Ureter (tissue), 1 donor: ENCODE results near the gene SPAG4. TPM values are rescaled to one million over a fixed set of nuclear protein-coding genes. Genes with fewer than 3 reads are reported as not detected.
A peak's percentile ranks its signal among the peaks of the same experiment; 100 is the strongest.

Experiments
- DNase-seq: peaks from one replicate; pipeline ENCODE4 v3.0.0-alpha.2; 2020; ENCODE audit warnings: low spot score
- total RNA-seq: library from RNA; stranded (reverse); gene quantifications from one replicate; pipeline ENCODE4 v1.2.4, GENCODE V29; 2023
- donor health status: DM: yes; HTN: yes; CAD: no.

Gene SPAG4
- total RNA-seq, 1 donor from 2014 or later, result 18.4 TPM

DNA sequence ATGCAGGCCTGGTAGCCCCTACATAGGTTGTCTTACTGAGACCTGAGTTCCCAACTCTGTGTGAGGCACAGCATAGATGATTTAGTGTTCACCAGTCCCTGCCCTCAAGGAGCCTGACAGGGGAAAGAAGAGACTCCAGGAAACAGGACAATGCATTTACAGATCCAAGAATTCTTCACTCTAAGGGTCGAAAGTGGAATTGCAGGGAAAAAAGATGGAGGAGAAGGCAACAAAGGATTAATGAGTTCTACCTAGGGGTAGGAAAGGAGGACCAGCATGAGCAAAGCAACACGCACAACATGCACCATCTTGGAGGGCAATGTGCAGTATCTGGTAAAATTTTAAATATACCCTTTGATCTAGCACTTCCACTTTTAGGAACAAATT, 5.9 kb downstream of the SPAG4 start:
- no peak for DNase-seq

DNA sequence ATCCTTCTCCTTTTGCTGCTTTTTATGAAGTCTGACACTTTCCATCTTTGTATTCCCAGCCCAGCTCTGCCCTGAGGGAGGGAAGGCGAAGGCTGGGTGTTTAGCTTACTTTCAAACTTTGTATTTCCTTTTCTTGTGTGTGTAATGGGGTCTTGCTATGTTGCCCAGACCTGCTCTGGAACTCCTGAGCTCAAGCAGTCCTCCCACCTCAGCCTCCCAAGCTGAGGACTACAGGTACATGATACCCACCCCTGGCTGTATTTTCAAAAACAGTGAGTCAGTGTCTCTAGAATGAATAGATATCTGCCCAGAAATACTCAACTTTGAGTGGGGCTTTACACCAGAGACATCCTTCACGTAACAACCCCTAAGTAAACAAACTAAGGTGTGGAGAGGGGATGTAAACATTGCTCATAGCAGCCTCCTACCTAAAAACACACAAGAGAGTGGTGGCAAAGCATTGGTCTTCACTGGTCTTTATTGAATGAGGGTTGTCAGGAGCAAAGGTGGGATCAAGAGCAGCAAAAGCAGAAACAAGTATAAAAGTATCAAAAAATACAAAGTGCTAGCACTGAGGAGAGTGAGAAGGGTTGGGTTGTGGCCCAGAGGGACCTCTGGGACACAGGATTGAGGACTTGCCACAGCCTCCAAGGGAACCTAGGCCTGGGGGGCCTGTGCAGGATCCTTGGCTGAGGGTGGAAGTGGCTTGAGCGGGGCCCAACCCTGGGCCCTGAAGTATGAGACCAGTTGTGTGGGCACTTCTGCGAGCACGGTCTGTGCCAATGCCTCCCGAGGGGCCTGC, 10.2 kb downstream of the SPAG4 start:
- DNase-seq, result no peak

DNA sequence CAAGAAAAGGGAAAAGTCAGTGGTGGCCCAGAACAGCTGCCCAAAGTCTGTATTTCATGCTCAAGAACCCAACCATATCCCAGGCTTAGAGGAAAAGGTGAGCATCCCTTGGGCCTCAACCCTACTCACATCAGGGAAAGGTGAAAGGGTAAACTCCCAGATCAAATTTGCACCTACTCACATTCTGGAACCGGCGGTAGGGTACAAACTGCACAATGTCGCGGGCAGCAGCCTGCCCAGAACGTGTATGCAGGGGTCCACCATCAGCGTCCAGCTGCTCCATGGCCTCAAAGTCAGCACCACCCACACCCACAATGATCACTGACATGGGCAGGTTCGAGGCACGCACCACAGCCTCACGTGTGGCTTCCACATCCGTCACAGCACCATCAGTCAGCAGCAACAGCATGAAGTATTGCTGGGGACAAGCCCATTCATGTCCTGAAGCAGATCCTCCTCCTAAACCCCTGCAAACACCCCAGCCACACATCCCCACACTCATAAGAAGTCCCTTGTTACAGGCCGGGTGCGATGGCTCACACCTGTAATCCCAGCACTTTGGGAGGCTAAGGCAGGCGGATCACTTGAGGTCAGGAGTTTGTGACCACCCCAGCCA, 10.9 kb downstream of the SPAG4 start:
- DNase-seq, result no peak

DNA sequence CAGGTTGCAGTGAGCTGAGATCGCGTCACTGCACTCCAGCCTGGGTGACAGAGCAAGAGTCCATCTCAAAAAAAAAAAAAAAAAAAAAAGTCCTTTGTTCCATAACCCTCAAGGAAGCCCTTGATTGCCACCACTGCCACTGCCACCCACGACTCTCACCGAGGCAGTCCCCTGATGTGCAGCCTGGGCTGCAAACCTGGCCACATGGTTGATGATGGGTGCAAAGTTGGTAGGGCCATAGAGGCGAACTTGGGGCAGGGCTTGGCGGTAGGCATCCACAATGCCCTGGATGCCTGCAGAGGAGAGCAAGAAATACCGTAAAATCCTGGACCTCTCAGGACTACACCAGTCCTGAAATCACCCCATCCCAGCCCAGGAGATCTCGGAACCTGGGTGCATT, 11.5 kb downstream of the SPAG4 start:
- DNase-seq, result peak; percentile 30

DNA sequence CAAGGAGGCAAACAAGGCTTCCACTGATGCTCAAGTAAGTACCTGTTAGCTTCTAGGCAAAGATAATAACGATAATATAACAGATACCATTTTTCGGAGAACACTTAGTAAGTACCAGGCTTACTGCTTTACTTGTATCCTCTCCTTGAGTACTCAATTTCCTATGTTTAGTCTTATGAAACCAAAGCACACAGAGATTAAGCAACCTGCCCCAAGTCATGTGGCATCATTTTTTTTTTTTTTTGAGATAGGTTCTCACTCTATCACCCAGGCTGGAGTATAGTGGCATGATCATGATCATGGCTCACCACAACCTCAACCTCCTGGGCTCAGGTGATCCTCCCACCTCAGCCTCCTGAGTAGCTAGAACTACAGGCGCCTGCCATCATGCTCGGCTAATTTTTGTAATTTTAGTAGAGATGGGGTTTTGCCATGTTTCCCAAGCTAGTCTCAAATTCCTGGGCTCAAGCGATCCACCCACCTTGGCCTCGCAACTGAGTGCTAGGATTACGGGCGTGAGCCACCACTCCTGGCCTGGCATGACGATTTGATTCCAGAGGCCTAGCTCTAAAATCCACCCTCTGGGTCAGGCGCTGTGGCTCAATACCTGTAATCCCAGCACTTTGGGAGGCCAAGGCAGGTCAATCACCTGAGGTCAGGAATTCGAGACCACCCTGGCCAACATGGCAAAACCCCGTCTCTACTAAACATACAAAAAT, 14.0 kb downstream of the SPAG4 start:
- no peak for DNase-seq

DNA sequence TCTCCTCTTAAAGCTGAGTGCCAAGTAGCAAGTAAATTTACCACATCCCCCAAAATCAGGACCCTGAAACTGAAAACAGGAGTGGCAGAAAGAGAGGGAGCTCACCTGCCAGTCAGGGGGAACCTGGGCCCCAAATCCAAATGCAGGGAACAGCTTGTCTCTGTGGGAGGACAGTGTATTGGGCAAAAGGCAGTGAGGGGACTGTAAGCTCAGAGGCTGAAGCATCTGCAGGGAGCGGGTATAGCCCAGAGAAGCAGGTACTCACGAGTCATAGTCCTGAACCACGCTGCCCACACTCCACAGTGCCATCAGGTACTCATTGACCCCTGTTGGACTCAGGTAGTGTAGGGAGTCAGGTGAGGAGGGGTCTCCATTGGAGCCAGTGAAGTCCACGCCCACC, 15.0 kb downstream of the SPAG4 start:
- DNase-seq, result no peak

DNA sequence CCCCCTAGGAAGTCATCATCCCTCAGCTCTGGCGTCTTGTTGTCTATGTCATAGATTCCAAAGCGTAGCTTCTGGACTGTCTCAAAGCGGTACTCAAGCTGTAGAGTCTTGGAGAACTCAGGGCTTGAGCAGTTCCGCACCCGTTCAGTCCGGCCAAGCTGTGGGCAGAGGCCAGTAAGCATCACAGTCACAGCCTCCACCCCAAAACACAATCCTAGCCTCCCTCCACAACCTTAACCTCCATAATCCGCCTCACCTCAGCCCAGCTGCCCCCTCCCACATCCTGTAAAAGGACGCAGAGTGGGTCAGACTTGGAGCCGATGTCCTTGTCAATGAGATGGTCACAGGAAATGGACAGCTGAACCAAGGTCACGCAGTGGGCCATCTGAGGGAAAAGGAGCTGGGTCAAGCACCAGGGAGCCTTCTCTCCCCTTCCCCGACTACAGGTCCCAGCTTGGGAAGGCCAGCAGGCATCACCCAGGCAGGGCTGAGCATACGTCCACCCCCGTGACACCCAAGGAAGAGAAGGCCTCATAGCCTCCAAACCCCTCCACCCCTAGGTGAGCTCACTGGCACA, 17.0 kb downstream of the SPAG4 start:
- DNase-seq, result no peak

DNA sequence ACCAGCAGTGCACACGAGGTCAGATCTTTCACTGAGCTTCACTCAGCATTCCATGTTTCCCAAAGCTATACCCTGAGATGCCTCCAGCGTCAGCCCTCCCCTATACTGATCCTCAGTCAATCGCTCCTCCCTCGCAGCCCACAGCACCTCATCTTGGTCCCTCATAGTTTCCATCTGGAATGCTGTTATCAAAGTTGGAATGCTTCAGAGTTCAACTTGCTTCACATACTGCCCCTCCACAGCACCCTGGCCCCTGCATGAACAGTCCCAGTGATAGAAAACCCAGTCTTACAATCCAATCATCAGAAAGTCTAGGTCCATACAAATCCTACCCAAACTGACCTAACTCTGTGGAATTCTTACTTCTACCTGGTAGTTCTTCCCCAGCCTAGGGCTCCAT, 20.0 kb downstream of the SPAG4 start:
- no peak for DNase-seq

DNA sequence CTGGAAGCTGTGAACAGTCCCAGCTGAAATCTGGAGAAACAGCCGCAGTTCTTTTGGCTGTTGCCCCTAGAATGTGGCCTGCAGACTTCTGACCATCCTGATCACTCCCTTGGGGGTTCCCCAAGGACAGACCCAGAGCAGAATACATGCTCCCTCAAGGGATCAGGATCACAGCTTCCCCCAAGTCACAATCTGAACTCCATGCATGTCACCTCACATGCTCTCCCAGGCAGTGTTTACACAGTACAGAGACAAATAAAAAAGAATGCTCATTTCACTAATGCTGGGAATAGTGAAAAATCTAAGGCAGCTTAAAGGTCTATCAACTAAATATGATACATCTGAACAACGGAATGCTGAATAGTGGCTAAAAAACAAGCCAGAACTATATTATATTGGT, 20.5 kb downstream of the SPAG4 start:
- no peak for DNase-seq

DNA sequence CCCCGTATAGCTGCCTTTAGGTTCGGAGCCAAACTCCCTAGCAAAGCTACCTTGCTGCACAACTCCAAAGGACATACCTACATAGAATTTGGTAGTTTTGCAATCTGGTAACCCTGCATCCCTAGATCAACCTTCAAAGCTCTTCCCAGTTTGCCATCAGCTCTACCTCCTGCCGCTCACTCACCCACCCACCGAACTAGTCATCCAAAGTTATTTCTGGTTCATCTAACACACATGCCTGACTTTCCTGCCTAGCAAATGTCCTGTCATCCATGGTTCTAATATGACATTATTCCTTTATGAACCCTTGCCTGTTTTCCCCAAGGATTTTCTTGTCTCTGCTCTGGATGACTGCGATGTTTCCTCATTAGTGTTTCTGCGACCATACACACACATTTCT, 21.6 kb downstream of the SPAG4 start:
- no peak for DNase-seq

DNA sequence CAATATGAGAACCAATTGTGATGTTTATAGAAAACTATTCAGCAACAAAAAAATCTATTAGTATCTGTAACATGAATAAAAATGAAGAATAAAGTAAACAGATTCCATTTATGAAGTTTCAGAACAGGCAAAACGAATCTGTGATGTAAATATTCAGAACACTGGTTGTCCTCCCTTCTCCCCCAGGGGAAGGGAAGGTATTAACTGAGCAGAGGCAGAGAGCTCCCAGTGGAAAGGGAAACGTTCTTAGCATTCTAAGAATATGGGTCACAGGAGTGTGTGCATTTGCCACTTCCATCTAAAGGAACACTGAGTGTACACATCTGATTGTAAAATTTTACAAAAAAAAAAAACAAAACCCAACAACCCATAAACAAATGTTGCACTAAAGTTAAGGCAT, 23.1 kb downstream of the SPAG4 start:
- DNase-seq, result no peak

DNA sequence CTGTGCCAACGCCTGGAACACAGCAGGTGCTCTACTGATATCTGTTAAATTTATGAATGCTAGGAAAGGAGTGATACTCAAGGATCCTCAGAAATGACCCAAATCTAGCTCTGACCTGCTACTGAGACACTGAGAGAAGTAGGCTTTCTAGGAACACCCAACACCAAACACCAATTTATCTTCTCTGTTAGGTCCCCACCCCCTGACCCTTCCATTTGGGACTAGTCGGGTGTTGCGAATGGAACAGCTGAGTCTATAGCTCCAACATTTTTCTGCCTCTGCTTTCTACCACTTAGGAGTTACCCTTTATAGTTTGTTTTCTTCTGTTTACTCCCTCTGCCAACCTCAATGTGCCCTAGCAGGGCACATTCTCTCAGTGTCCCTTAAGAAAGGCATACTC, 25.1 kb downstream of the SPAG4 start:
- no peak for DNase-seq

DNA sequence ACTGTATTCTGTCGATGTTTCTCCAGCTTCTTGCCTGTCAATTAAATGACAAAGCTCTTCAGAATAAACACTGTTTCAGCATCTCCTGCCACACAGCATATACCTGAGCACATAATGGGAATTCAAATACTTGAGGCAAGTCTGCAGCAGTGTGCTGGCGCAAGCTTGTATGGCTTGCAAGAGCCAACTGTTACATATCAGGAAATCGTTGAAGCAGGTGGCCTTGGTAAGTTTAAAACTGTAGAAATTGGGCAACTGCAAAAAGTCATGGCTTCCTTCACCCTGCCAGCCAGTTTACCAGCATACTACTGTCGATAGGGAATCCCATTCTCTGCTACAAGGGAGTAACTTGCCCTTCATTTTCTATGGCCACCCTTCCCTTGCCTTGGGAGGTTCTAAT, 26.1 kb downstream of the SPAG4 start:
- DNase-seq, result no peak

DNA sequence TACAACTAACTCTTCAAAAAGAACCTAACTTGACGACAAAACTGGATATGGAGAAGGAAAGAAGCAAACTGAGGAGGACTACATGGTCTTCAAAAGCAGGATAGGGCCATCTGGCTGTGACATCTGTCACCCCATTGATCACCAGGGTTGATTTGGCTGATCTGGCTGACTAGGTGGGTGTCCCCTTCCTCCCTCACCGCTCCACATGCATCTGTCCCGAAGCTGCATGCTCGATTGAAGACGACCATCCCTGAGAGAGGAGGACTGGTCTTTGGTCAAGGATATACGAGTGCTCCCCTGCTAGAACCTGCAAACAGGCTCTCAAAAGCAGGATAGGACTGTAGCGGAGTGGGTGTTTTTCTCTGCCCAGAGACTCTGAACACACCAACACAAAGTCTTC, 27.4 kb downstream of the SPAG4 start:
- no peak for DNase-seq

DNA sequence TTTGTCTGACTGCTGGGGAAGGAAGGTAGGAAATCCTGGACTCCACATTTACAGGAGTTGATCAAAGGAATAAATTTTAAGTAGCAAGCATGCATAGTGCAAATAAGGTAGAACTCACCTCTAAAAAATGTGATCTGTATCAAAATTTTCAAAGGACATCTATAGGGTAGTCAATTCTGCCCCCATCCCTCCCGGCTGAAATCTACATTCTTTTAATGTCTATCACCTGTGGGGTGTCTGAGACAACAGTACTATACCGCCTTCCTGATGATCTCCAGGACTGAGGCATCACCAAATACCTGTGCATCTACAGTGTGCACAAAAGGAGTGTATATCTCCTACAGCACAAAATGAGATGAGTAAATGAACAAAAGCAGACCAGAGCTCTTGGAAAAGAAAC, 29.2 kb downstream of the SPAG4 start:
- DNase-seq, result no peak

DNA sequence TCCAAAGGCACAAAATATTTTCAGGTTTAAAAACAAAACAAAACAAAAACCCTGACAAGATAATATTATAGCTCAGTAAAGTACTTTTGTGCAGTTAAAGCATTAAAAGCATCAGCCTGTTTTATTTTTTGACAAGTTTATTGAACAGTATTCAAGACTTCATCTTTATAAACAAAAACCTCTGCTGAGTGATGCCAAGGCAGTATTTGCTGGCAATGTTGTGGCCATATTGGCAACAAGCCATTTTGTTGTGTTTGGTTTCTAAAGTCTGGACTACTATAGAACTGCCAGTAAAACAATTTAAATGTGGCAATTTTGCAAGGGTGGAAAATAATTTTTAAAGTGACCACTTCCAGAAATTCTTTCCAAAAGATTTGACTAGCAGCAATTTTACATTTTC, 33.2 kb downstream of the SPAG4 start:
- DNase-seq, result no peak

DNA sequence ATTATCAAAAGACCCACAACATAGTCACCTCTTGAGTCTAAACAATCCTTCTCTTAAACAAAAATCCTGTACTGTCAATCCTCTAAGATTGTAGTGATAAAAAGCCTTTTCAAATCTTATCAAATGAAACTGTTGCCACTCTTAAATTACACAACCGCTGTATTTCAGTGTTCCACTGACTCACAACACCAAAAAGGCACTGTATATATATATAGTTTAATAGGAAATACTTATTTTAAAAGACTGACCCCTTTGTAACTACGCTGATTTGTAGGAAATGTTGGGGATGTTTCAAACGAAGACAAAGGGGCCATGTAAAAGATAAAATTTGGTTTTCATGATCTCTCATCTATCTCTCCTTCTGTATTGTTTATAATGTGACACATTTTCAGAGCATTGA, 35.0 kb downstream of the SPAG4 start:
- DNase-seq, result no peak

DNA sequence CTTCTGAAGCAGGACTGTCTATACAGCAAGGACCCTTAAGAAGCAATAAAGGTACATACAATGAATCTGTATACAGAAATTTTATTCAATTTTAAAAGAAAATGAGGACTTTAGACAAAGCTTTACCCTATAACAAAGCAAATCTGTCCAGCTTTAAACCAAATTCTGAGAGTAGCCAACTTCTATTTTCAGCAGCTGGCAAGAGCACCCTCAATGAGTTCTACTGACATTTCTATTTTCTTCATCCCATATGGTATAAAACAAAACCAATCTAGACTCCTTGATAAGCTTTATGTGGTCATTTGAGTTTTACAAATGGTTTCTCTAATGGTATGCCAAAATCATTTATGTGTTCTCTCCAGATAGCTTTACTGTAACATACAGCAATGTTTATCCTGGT, 36.3 kb downstream of the SPAG4 start:
- DNase-seq, result no peak

DNA sequence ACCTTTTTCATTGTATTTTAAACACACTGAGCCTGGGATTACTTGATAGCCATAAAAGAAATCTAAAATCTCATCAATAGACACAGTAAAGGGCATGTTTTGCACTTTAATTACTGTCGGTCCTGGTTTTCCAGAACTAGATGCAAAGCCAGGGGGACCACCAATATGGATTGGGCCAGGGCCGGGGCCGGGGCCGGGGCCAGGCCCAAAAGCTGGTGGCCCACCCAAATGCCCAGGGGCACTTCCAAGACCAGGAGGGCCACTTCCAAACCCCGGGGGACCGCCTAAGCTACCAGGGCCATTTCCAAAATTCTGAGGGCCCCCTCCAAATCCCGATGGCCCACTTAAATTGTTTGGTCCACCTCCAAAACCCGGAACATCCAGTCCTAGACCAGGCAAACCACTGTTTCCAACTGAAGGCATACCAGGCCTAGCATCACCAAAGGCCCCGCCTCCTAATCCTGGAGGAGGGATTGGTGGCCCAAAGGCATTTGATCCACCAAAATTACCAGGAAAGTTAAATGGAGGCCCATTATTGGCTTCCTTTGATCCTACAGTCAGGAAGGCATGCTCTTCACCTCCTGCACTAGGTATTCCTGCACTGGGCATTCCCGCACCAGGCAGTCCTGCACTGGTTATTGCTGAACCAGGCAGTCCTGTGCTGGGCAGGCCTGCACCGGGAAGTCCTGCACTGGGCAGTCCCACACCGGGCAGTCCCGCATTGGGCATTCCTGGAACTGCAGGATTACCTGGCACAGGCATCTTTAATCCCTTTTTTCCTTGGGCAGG, 37.2 kb downstream of the SPAG4 start:
- DNase-seq, result no peak

DNA sequence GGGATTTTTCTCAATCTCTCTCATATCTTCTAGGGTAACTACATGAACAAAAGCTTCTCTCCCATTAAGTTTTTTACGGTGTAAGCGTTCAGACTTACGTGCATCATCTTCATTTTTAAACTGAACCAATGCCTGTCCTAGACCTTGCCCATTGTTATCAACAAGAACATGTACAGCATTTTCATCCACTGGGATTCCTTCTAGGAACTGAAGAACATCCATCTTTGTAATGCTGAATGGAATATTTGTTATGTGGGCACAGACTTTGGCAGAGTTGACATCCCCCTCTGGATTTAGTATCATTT, 37.8 kb downstream of the SPAG4 start:
- DNase-seq, result no peak

DNA sequence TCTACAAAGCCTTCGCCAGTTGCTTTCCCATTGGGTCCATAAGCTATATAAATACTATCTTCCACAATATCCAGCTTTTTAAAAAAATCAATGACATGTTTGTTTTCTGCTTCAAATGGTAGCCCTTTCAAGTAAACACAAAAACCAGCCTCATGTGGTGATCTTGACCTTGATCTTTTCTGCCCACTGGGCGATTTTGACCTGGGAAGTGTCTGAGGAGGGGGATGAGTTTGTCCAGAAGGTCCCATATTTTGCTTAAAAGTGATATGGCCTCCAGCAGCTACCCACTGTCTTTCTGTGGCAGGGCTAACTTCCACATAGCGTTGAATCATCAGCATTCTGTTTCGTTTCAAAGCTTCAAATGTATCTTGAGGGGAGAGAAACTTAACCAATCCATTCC, 38.3 kb downstream of the SPAG4 start:
- no peak for DNase-seq

DNA sequence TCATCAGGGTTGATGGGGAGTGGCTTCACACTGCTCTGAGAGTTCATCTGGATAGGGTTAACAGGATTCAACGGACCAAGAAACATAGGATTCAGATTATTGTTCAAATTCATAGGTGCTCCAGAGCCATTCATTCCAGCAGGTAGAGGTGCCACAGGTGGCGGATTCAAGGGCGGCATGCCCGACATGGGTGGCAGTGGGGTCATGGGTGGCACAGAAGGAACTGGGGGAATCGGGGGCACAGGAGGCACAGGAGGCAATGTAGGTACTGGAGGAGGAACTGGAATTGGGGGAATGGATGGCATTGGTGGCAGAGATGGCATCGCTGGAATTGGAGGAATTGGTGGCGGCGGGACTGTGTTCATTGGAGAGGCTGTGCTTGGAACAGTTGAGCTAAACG, 38.8 kb downstream of the SPAG4 start:
- DNase-seq, result no peak
